NCI-H2196 treated with DMSO at 0.1 percent for 48 hours (cell line): ENCODE results near the gene AGAP1.

ENCODE experiments used
- DNase-seq: peaks from one replicate; lab custom pipeline; 2025; ENCODE audit not compliant: unreplicated experiment; lab: John Stamatoyannopoulos, UW

AGAP1 gene

DNA sequence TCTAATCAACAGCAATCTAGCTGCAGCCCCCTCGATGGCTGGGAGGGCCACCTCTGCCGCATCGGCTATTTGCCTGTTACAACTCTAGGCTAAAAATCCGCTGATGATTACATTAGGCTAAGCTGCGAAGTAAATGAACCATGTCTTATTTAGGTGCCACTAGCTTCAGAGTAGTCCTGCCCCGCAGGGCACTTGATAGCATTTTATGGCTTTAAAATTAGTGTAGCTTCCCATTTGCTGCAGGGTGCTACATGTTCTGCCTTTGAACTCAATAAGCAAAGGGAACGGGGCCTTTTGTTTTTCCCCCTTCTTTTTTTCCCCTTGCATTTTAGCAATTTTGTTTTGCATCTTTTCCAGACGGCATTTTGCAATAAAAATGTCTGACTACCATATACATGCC is 404.1 kb downstream of the AGAP1 start:
- DNase-seq: no peak

DNA sequence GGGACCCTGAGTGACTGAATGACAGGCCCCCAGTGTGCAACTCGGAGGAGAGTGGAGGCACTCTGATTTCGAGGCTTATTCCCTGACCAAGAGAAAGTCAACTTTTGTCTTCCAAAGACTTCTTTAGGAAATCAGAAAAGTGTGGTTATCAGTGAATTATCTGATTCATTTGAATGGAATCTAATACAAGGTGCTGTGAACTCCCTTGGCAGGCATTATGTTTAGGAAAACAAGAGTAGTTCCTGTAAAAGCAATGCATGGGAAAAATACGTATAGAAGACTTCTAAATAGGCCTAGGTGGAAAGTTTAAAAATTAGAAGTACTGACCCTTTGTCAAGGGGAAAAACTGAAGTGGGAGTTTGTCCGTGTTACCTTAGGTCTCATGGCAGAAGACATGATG is 404.9 kb downstream of the AGAP1 start:
- DNase-seq: no peak

DNA sequence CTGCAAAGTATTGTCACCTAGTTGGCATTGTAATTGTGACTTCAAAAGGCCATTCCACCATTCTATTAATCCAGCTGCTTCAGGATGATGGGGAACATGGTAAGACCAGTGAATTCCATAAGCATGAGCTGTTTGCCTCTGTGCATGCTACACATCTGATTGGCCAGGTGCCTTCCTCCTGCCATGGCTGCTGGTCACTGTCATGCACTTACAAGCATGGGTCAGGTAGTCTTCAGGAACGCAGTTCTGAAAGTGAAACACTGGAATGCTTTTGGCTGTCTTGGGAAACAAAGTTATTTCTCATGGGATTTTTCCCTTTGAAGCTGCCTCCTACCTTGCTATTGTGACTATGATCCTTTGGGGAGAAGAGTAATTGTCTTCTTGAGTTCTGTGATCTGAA is 406.8 kb downstream of the AGAP1 start:
- no peak for DNase-seq

DNA sequence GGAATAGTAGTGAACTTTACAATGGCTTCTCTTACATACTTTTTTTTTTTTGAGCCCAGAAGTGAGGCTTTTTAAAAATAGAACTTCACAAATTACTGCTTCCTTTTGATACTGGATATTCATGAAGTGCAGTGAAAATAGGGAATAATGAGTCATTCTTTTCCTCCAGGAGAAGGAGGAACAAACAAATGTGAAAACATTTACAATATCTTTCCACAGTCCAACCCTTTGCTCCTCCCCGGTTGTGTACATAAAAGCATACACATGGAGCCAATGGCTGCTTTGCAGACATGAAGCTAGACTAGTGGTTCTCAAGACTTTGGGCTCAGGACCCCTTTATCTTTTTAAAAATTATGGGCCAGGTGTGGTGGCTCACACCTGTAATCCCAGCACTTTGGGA is 407.4 kb downstream of the AGAP1 start:
- no peak for DNase-seq

DNA sequence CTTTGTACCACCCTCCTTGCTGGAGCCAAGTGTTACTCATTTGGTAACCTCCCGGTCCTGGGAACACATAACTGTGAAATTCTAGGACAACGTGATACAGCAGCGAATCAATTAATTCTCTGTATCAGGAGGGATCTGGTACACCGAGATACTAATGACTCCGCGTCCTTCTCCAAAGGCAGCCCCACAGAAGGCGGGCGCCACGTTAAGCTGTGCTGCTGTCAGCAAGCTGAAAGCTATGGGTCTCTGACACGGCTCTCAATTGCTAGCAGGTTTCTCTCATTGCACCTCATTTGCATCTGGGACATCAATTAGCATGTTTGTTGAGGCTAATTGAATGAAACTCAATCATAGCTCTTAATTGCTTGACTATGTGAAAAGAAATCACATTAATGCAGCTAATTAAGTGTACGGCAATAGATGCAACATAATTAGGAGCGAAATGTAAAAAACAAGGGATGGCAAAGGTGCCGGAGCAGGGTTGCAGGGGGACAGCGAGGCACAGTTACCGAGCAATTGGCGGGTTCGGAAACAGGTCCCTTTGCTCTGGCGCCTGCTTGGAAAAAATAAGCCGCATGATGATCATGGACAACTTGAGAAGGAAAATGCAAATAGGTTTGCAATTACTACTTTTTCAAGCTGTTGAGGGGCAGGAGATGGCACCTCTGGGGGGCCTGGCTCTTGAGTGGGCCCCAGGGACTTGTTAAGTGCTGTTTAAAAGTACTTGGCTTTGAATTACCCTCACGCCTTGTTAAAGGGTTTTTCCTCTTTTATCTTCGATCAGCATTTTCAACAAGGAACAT is 410.1 kb downstream of the AGAP1 start:
- DNase-seq: no peak

DNA sequence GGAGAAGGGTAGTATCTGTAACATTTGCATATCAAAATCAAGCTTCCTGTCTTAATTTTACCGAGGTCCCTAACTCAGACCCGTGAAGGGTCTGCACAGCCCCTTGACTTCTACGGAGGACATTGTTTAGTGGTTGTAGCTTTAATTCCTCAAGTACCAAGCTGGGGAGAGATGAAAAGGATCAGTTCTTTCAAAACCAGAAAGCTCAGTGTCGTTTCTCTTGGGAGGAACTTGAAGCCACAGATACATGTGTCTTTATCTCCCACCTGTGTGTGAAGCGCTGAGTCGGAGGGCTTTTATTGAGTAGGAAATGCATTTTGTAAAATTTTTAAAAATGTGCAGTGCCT is 410.7 kb downstream of the AGAP1 start:
- no peak for DNase-seq

DNA sequence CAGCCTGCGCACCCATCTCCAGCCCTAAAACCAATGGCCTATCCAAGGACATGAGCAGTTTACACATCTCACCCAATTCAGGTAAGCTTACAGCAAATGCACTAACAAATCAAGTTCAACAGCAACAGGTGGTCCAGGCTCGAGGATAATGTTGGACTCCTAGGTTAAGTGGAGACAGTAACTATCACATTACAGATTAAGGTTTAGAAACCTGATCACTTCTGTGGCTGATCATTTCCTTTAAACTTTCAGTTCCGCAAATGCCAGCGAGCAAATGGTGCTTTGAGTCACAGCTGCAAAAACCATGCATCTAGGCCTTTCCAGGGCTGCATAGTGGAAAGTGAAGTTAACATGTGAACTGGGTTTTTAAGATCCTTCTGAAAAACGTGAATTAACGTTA is 415.0 kb downstream of the AGAP1 start:
- no peak for DNase-seq

DNA sequence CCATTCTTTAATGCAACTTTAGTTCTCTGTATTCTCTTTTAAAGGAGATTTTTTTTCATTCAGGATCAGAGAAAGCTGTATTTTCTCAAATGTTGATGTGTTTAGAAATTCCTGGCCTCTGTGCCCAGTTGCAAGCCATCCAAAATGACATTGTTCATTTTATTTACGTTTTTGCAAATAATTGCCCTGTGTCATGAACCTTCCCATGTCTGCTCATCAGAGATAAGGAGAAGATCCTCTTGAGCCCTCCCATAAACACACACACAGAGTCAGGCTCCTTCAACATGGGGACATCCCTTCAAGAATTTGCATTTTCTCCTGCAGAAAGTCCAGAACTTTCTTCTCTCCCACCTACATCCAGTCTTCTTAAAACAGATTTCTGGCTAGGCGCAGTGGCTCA is 415.5 kb downstream of the AGAP1 start:
- DNase-seq: no peak

DNA sequence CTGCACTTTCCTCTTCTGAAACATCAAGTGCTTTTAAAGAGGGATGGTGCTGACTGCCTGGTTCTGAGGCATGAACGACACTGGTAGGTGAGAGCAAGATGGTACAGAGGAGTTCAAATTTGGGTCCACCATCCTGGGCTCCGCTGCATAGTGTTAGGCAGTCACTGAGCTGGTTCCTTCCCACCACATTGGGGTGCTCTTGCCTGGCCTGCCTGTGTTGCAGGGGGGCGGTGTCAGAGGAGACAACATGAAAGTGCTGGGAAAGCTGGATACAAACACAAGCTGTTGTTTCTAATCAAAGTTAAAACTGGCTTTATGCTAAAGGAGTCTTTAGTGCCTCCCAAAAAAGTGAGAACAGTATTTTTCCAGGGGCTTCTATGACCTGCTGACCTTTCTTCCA is 416.2 kb downstream of the AGAP1 start:
- DNase-seq: no peak

DNA sequence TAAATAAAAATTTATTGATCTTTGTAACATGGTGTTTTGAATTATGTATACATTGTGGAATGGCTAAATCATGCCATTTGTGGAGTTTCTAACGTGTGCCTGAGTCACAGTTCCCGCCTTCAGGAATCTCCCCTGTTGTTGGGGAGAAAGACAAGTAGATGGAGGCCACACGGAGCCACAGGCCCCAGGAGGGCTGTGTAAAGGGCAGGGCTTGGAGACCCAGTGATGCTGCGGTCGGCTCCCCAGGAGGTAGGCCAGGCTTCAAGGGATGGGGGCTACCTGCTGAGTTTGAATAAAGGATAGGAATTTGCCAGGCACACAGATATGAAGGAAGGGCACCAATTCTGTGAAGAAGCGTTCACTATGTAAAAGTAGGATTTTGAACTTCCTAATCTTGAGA is 417.3 kb downstream of the AGAP1 start:
- DNase-seq: no peak

DNA sequence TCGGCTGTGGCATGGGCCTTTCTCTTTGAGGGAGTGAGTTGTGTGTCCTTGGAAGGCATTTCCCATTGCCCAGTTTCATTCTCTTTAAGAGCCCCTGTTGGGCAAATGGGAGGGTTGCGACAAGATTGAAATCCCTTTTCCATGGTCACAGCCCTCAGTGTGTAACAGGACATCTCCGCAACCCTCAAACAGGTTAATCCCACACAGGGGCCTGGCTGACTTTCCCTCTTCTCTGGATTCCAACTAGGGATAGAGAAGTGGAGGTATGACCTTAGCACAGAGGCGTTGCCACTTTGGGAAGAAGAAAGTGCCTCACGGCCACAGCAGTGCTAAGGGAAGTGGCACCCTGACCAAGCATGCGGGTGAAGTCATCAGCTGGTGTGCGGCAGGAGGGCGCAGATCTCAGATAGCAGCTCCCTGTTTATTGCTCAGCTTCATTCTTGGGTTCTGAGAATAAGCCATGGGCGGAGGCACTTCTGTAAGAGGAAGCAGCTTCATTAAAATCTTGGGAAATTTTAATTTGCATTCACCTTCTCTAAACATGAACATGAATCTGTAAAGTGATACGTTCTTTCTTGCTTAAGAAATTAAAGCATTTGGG is 417.9 kb downstream of the AGAP1 start:
- DNase-seq: no peak

DNA sequence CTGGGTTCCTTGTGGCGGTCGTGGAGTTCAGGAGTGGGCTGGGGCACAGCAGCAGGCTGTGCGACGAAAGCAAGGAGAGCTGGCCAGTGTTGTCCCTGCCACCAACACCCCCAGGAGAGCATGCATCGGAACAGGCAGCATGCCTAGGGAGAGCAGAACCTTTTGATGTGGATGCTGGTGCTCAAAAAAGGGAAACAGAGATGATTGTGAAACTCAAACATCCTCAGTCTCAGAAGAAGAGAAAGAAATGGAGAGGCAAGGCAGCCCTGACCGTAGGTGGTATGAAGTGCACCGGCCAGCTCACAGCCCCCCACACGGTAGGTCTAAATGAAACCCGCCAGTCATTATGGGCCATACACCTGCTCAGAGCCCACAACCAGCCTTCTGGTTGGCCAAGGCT is 420.9 kb downstream of the AGAP1 start:
- no peak for DNase-seq

DNA sequence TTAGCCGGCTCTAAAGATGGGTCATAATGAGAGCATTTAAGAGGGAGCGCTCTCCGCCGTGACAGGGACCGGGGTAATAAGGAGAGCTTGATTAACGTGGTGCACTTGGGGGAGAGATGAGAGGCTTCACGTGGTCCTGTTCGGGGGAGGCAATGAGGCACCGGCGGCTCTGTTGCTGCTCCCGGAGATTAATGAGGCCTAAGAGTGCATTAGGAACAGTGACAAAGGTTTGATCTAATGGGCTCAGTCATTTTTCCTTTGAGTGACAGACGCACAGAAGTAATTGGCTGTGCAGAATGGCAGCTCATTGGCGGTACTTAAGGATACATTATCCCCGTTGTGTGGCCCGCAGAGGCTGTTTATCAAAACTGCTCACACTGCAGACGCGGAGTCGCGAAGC is 423.7 kb downstream of the AGAP1 start:
- DNase-seq: no peak

DNA sequence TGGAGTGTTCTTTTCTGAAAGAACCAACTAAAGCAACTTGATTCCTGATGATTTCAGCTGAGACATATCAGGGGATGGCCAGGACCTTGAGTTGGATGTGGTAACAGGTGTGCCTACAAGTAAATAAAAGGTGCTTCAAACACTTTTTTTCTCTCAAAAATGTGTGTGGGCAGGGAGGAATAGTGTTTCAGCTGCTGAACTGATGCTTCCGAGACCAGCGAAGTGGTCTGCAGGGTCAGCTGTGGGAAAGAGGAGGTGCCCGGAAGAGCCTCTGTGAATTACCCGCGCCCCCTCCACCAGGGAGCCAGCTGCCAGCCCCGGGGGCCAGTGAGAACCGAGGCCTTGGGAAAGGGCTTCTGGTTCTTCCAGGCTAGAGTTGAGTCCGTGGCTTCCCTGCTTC is 425.0 kb downstream of the AGAP1 start:
- DNase-seq: no peak

DNA sequence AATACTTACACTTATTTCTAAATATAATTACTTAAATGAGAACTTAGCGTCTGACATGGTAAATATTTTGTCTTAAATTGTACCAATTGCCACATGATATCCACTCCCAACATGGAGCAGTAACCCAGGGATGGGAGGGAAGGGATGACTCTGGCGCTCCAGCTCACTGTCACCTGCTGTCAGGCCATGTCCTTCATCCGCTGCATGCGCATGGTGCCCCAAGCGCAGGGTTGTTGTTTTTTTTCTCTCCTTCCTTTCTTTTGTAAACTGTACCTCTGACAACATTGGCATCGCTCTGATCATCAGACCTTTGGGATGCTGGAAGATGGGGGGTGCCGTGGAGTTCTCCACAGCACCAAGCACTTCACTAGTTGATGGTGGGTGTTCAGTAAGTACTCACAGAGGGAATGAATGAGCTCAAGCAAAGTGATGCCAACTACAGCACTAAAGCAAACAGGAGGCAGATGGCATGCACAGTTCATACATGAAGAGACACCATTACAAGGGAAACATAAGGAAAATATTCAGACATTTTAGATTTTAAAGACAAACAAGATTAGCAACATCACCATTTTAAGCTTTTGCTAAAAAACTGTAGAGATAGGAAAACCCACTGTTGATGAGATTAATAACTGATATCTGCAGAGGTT is 426.5 kb downstream of the AGAP1 start:
- no peak for DNase-seq

DNA sequence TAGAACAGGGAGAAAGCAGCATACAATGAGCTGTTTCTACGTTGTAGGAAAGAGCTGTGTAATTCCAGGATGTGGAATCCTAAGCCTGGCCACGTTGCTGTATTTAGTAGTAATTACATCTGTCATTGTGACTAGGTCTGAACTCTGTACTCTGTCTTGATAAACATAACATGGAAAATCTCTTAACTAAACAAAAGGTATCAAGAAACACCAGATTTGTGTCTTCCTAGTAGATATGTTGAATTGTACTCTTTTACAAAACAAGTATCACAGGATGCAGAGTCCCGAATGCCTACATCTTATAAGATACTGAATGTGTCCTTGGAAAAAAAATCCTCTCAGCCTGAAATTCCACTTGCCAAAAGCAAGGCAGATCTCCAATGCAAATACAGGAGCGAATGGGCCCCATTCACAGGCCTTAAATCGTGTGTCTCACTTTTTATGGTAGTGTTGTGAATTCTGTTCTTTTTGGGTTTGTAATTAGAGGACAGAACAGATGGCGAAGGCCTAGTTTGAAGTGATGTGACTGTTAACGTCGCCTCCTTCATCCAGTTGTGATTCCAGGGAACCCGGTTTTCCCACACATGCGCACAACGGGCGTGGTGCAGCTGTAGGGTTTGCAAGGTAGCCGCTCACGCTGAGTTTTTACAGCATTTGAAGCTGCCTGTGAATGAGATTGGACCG is 427.8 kb downstream of the AGAP1 start:
- DNase-seq: no peak

DNA sequence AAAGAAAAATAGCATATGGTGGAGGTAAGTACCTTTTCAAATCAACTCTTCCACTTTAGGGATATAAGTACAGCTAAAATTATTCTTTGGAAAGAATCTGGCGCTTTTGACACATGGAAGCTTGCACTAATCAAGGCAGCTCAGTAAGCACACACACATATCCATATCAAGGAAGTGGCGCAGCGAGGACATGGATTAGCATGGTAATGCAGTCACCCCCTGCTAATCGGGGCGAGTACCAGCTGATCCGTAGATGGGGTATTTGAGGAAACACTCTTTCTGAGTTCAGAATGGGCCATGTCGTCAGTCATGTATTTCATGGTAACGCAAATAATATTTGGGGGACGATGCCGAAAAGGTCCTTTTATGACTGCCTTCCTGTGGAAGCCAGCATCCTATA is 429.0 kb downstream of the AGAP1 start:
- DNase-seq: no peak

DNA sequence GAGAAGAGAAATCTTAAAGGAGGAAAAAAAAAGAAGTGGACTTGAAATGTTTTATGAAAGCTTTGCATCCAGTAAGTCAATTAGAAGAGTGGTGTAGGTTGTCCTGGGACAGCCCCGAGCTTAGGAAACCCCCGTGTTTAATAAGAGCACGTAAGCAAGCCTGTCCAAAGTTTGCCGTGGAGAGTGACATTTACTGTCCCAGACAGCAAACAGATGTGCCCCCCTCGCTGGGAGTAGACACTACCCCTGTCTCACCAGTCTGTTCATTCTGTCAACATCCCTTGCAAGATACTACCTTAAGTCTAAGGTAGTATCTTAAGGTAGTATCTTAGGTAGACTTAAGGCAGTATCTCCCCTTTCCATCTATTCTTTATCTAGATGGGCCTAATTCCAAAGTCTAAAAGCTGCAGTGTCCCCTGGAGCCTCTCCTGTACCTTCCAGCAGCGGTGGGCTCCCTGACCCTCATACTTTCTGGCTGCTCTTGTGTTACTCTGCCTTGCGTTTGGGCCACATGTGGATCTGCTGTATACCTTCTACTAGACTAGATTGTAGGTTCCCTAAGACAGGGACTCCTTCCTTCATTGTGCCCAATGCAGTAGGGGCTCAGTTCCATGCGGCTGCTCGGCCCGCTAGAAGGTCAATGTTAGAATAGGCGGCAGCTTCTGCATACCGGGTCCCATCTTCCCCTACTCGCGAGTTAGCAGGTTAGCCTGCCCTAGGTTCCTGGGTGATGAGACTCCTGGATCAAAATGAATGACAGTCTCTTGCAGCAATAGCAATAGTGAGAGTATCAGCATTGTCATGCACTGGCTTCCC is 430.2 kb downstream of the AGAP1 start:
- DNase-seq: no peak

DNA sequence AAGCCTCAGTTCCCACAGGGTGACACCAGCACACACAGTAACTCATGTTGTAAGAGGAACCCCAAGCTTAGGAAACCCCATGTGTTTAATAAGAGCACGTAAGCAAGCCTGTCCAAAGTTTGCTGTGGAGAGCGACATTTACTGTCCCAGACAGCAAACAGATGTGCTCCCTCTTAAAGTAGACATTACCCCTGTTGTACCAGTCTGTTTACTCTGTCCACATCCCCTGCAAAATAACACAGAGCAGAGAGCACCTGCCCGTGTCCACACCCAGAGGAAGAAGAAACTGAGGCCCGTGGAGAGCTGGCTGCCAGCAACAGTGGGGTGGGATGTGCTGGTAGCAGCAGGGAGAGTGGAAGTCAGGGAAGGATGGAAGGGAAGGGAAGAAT is 430.8 kb downstream of the AGAP1 start:
- DNase-seq: no peak

DNA sequence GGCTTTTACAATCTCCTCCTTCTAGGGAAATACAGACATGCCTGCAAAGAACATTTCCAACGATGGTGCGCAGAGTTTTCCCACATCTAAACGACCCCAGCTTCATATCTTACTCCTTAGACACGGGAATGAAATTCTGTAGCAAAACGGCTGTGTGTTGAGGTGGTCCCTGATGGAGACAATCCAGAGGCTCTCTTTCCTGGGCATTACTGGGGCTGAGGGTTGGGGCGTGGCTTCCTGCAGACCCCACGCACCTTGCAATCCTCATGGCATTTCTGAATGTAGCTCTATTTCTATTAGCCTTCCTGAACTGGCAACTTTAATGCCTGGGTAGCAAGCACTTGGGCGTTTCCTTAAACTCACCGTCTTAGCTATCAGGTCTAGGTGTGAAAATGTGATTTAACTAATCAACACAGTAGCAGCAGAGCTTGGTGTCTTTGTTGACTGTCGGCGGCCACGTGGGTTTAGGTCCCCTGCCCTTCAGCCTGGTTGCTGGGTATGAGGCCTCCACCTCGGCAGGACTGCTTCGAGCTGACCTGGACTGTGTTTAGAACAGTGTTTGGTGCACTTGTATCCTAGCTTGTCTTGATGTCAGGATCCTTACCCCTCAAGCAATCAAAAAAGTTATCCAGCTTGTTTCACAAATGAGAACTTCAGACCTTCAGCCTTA is 431.5 kb downstream of the AGAP1 start:
- DNase-seq: no peak

DNA sequence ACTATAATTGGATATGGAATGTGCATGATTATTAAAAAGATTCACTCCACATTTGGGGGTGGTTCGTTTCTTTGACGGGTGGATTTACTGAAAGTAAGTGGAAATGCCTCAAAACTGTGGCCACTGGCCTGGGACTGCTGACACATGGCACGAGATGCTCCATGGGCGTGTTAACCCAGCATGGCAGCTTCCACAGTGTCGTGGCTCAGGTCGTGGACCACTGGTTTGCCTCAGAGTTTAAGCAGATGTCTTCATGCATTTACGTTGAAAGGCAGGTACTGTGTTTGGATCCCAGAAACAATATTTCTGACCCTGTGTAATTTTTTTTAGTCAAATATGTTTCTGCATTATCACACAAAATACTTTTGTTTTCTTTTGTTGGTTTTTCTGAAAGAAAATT is 432.4 kb downstream of the AGAP1 start:
- no peak for DNase-seq
